Measurements from ENCODE around the gene ASTN2.
A peak's percentile ranks its signal among the peaks of the same experiment; 100 is the strongest.

ASTN2 gene

GRCh38 chr9:116549786-116550660, 864.8 kb downstream of the ASTN2 start:
- DNase-seq: no peak

GRCh38 chr9:116549061-116549664, 865.7 kb downstream of the ASTN2 start:
- peak in 3 of 56 donors; percentile 15 to 40 (median 32) for DNase-seq

GRCh38 chr9:116547729-116548426, 867.0 kb downstream of the ASTN2 start:
- DNase-seq: peak in 10 of 56 donors; percentile 1 to 18 (median 7)

GRCh38 chr9:116546711-116547581, 867.9 kb downstream of the ASTN2 start:
- no peak for DNase-seq

- no peak for DNase-seq
These were observed 870.0 kb downstream of the ASTN2 start for GRCh38 chr9:116544896-116545295.

GRCh38 chr9:116543731-116544400, 871.0 kb downstream of the ASTN2 start:
- DNase-seq: no peak

GRCh38 chr9:116541402-116541801, 873.5 kb downstream of the ASTN2 start:
- no peak for DNase-seq

GRCh38 chr9:116539549-116539948, 875.3 kb downstream of the ASTN2 start:
- no peak for DNase-seq

- DNase-seq: no peak
These were observed 889.2 kb downstream of the ASTN2 start for GRCh38 chr9:116525611-116526010.

GRCh38 chr9:116524778-116525470, 889.9 kb downstream of the ASTN2 start:
- DNase-seq: no peak

GRCh38 chr9:116520218-116520617, 894.6 kb downstream of the ASTN2 start:
- DNase-seq: no peak

GRCh38 chr9:116516456-116516855, 898.4 kb downstream of the ASTN2 start:
- no peak for DNase-seq

GRCh38 chr9:116515541-116515940, 899.3 kb downstream of the ASTN2 start:
- no peak for DNase-seq

GRCh38 chr9:116506685-116507084, 908.2 kb downstream of the ASTN2 start:
- no peak for DNase-seq

GRCh38 chr9:116504893-116505480, 909.9 kb downstream of the ASTN2 start:
- DNase-seq: no peak

- DNase-seq: no peak
These were observed 910.8 kb downstream of the ASTN2 start for GRCh38 chr9:116504081-116504480.

- no peak for DNase-seq
These were observed 912.1 kb downstream of the ASTN2 start for GRCh38 chr9:116502746-116503145.

- DNase-seq: no peak
These were observed 913.0 kb downstream of the ASTN2 start for GRCh38 chr9:116501871-116502270.
